Gastrocnemius medialis (tissue), 4 donors: ENCODE results near the gene FBXL7. TPM values are rescaled to one million over a fixed set of nuclear protein-coding genes. Genes with fewer than 3 reads are reported as not detected.

Experiments
- ATAC-seq, 2 donors: fragments of 150-250 bp; one replicate each; pipeline ENCODE4 v1.9.1; 2016
- DNase-seq, 2 donors: peaks; one replicate each; pipeline ENCODE4 v3.0.0-alpha.2; 2019
- H3K27ac ChIP-seq, 4 donors: fragments of 200-600 bp; sonication (generic); 1 replicate in 1 of 4; 2 replicates in 3 of 4; pipeline ENCODE4 v1.5.1; 2016 to 2018; ENCODE audit warnings: mild to moderate bottlenecking in 2 of 4, moderate library complexity in 1 of 4
- H3K27me3 ChIP-seq, 3 donors: fragments of 200-600 bp; sonication (generic) in 2 of 3; 1 replicate in 1 of 3; 2 replicates in 2 of 3; pipeline versions ENCODE4 v1.5.1 to v1.6.0; 2016 to 2019; ENCODE audit warnings: mild to moderate bottlenecking in 1 of 3, moderate library complexity in 1 of 3
- H3K36me3 ChIP-seq, 2 donors: fragments of 200-600 bp; sonication (generic) in 1 of 2; one replicate each; pipeline ENCODE4 v1.5.1; 2017 to 2018
- H3K4me1 ChIP-seq, 2 donors: fragments of 200-600 bp; sonication (generic) in 1 of 2; one replicate each; pipeline ENCODE4 v1.5.1; 2016 to 2017; ENCODE audit warnings: mild to moderate bottlenecking in 2 of 2
- H3K4me3 ChIP-seq, 4 donors: fragments of 200-600 bp; sonication (generic) in 3 of 4; 1 replicate in 1 of 4; 2 replicates in 3 of 4; pipeline ENCODE4 v1.5.1; 2016 to 2019; ENCODE audit warnings: mild to moderate bottlenecking in 2 of 4
- H3K9me3 ChIP-seq, 3 donors: fragments of 200-600 bp; sonication (generic) in 2 of 3; 1 replicate in 1 of 3; 2 replicates in 2 of 3; pipeline ENCODE4 v1.5.1; 2016 to 2019
- POLR2A ChIP-seq, 2 donors: fragments of 450-650 bp; IDR thresholded peaks; one replicate each; pipeline ENCODE4 v1.6.1; 2017; ENCODE audit warnings: antibody characterized with exemption in 2 of 2, mild to moderate bottlenecking in 2 of 2, moderate library complexity in 2 of 2
- in situ Hi-C, 4 donors: fragments of 200-750 bp; cut with MboI; loops; one replicate each; pipeline versions ENCODE4 v1.15.0 to v1.8.0; 2017; ENCODE audit warnings: low sequenced_read_pairs in 4 of 4
- intact Hi-C: fragments of 100-400 bp; cut with DNase I; formaldehyde crosslinking; loops from one replicate; pipeline ENCODE4 v1.15.1; 2023; ENCODE audit warnings: low total_unique reads
- total RNA-seq, 4 donors: library from RNA; depleted of rRNA; stranded (reverse); fragments of >200 nt; gene quantifications; one replicate each; pipeline versions ENCODE4 v1.1.0 to v1.2.3, GENCODE V29; 2016
- TF ChIP-seq, protein P1 (sequence below), 5 experiments: fragments of 450-650 bp in 3 of 5; fragments of 200-600 bp in 2 of 5; sonication (generic) in 2 of 5; IDR thresholded peaks in 4 of 5; conservative IDR thresholded peaks in 1 of 5; 1 replicate in 4 of 5; 2 replicates in 1 of 5; pipeline ENCODE4 v1.5.1; 2016 to 2019; ENCODE audit warnings: antibody characterized with exemption in 5 of 5, mild to moderate bottlenecking in 3 of 5, moderate library complexity in 3 of 5

Gene FBXL7
- total RNA-seq, 4 donors from 2014 or later: 2.4 to 4.9 (median 3.1) TPM

DNA sequence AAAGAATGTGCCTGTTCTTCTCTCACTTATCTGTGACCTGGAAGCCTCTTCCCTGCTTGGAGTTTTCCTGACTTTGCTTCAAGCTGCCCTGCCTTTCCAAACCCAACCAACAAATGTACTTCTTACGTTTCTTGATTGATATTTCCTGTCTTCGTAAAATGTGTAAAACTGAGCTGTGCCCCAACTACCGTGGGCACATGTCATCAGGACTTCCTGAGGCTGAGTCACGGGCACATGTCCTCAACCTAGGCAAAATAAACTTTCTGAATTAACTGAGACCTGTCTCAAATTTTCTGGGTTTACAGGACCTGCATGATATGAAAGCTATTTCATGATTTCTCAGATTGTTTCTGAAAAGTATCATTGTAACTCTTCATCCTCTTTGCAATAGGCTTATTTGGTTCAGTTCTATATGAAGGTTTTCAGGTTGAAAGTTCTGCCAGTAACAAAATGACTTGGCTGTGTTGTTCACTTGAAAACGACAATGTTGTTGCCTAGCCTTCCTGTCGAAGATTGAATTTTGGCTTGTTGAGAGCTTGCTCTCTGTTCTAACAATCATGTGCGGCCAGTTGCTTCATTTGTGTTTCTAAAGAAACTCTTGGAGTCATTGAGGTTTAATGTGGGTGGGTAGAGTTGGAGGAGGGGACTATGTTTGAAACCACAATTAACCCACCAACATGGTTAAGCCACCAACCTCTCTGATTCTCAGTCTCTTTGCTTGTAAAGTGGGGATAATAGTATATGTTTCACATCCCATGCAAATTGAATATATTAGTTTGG is 145.6 kb downstream of the FBXL7 start:
- H3K27me3 ChIP-seq: no peaks in the 10 kb centered on the region
- DNase-seq (no peak), ATAC-seq (no peak)
- TF ChIP-seq, protein P1, sequence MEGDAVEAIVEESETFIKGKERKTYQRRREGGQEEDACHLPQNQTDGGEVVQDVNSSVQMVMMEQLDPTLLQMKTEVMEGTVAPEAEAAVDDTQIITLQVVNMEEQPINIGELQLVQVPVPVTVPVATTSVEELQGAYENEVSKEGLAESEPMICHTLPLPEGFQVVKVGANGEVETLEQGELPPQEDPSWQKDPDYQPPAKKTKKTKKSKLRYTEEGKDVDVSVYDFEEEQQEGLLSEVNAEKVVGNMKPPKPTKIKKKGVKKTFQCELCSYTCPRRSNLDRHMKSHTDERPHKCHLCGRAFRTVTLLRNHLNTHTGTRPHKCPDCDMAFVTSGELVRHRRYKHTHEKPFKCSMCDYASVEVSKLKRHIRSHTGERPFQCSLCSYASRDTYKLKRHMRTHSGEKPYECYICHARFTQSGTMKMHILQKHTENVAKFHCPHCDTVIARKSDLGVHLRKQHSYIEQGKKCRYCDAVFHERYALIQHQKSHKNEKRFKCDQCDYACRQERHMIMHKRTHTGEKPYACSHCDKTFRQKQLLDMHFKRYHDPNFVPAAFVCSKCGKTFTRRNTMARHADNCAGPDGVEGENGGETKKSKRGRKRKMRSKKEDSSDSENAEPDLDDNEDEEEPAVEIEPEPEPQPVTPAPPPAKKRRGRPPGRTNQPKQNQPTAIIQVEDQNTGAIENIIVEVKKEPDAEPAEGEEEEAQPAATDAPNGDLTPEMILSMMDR (IDR thresholded peaks at IDR 0.05 in 4 of 5, conservative IDR thresholded peaks at IDR 0.05 in 1 of 5): no peak
- no peak for TF ChIP-seq POLR2A (IDR thresholded peaks at IDR 0.05)
- no peak overlapping the region for H3K4me3 ChIP-seq
- H3K4me1 ChIP-seq: no peaks in the 10 kb centered on the region
- no peaks in the 10 kb centered on the region for H3K36me3 ChIP-seq
- H3K27ac ChIP-seq: peak overlapping the region in 1 of 4 donors; percentile 25
- in situ Hi-C loops: no loop called here
- no peaks in the 10 kb centered on the region for H3K9me3 ChIP-seq
- intact Hi-C loops: no loop called here

DNA sequence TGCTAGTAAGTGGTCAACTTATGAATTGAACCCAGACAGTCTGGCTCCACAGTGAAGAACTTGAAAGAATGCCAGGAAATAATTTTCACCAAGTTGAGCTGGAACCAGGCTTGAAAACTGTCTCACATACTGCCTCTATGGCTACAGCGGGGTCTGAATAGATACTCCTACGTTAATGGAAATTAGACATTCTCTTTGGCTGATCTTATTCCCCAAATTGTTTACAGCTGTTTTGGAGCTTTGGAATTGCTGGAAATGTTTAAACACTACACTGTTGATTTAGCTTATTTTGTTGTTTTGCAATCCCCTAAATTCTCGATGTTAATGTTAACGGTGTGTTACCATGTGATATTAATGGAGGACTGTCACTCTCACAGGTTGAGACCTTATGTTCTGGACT is 146.4 kb downstream of the FBXL7 start:
- Histone ChIP-seq H3K27ac (no peak overlapping the region), H3K4me3 (no peak overlapping the region), H3K4me1 (no peaks in the 10 kb centered on the region), H3K9me3 (no peaks in the 10 kb centered on the region), H3K27me3 (no peaks in the 10 kb centered on the region), H3K36me3 (no peaks in the 10 kb centered on the region)
- ATAC-seq (no peak), DNase-seq (no peak)
- in situ Hi-C loops (no loop called here), intact Hi-C loops (no loop called here)
- TF ChIP-seq POLR2A (IDR thresholded peaks at IDR 0.05): no peak
- TF ChIP-seq, protein P1 (IDR thresholded peaks at IDR 0.05 in 4 of 5, conservative IDR thresholded peaks at IDR 0.05 in 1 of 5): no peak

DNA sequence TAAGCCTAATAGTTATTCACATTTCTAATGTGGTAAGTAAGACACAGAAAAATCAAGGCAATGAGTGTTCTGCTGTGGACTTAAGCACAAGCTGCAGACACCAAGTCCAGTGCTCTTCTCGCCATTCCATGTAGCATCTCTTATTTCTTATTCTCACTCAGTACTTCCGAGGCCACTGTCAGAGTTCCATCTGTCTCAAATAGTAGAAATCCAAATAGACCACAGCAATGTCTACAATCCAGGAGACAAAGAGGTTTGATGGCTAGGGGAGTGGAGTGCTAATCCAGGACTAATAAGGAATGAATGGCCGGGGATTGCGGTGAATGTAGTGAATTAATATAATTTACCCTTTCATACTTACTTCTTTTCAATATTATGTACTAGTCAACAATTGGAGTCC is 147.3 kb downstream of the FBXL7 start:
- Histone ChIP-seq H3K4me1 (no peaks in the 10 kb centered on the region), H3K4me3 (no peak overlapping the region), H3K27ac (no peak overlapping the region), H3K27me3 (no peaks in the 10 kb centered on the region), H3K36me3 (no peaks in the 10 kb centered on the region), H3K9me3 (no peaks in the 10 kb centered on the region)
- intact Hi-C loops (no loop called here), in situ Hi-C loops (no loop called here)
- no peak for DNase-seq
- no peak for TF ChIP-seq POLR2A (IDR thresholded peaks at IDR 0.05)
- TF ChIP-seq, protein P1 (IDR thresholded peaks at IDR 0.05 in 4 of 5, conservative IDR thresholded peaks at IDR 0.05 in 1 of 5): no peak
- ATAC-seq: no peak

DNA sequence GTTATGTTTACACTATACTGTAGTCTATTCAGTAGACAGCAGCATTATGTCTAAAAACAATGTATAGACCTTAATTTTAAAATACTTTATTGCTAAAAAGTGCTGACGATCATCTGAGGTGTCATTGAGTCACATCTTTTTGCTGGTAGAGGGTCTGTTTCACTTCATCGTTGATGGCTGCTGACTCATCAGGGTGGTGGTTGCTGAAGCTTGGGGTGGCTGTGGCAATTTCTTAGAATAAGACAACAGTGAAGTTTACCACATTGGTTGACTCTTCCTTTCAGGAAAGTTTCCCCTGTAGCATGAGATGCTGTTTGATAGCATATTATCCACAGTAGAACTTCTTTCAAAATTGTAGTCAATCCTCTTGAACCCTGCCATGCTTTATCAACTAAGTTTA is 150.3 kb downstream of the FBXL7 start:
- intact Hi-C loops: no loop called here
- in situ Hi-C loops: no loop called here
- no peak overlapping the region for H3K4me3 ChIP-seq

More for the DNA sequence above, 150.3 kb downstream of the FBXL7 start:
- no peaks in the 10 kb centered on the region for H3K27me3 ChIP-seq
- H3K4me1 ChIP-seq: no peaks in the 10 kb centered on the region
- no peaks in the 10 kb centered on the region for H3K9me3 ChIP-seq
- TF ChIP-seq POLR2A (IDR thresholded peaks at IDR 0.05): no peak
- TF ChIP-seq, protein P1 (IDR thresholded peaks at IDR 0.05 in 4 of 5, conservative IDR thresholded peaks at IDR 0.05 in 1 of 5): no peak
- H3K36me3 ChIP-seq: no peaks in the 10 kb centered on the region
- no peak for DNase-seq
- no peak for ATAC-seq
- no peak overlapping the region for H3K27ac ChIP-seq
